ENCODE results near the gene RPS6KL1.

DNA sequence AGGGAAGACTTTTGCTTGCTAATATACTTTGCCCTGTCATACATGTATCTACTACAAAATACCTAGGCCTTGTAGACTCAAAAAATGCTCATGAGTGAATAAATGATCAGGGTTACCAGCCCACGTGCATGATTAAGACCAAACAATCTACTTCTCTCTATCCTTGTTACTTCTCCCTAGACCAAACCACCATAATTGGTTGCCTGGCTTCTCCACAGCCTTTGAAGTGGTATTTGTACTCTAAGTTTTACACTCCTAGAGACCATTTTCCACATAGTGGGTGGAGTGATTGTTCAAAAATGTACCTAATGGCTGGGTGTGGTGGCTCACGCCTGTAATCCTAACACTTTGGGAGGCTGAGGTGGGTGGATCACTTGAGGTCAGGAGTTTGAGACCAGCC lies 14.1 kb upstream of the RPS6KL1 start:
- TF ChIP-seq POLR2A (IDR thresholded peaks at IDR 0.05; ENCODE audit: low read depth, low read length) (no peak), POLR2AphosphoS5 (IDR thresholded peaks at IDR 0.05; ENCODE audit: low read depth, low read length) (no peak), POU2F2 (IDR thresholded peaks at IDR 0.05; ENCODE audit: low read depth, low read length) (no peak)

Measured in GM12891 (cell line).